GM18507 (cell line): ENCODE data around the gene POLR2B.
"Not testable (repeated sequence)": the region's sequence is repeated elsewhere in the genome, so short reads cannot be mapped to it uniquely, and the experiment has no call there.

Experiments
- DNase-seq: peaks from one replicate; pipeline ENCODE4 v3.0.0; 2011; ENCODE audit warnings: low read depth; ENCODE audit not compliant: insufficient read length; ENCODE audit errors: extremely low spot score
- FAIRE-seq: peaks from 2 replicates; lab custom pipeline; 2011; peaks lifted over from hg19 to GRCh38; lab: Jason Lieb, UNC

The POLR2B gene

GRCh38 chr4:57047046-57047445 is 68.3 kb downstream of the POLR2B start:
- DNase-seq, FAIRE-seq: not testable (repeated sequence)

DNA sequence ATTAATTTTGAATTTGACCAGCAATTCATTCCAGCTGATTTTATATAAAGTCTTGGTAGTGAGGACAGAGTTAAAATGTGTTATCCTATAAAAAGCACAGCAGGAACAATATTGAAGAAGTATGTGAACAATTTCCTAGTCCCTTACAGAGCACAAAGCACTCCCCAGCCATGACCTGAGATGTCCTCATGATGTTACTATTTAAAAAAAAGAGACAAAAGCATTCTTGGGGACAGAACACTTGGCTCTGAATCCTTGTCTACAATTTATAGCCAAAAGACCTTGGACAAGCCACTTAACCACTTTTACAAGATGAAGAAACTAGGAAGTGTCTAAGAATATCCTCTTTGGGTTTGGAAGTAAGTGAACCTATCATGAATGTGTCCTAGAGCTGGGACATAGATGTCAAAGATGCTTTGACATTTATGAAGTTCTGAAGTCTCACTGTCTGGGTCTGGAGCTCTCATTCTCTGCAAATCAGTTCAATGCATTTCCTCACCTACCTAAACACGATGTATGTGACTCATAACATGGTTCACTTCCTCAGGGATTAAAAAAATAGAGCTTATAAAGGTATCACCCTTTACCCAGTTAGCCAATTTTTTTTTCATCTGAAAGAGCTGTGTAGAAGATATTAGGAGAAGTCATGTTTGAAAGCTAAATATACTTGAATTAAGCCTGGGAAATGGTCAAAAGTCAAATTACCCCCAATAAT is 70.1 kb downstream of the POLR2B start:
- FAIRE-seq (no peak), DNase-seq (no peak)

- DNase-seq (no peak), FAIRE-seq (no peak)
These were observed 72.4 kb downstream of the POLR2B start for GRCh38 chr4:57051095-57051494.

DNA sequence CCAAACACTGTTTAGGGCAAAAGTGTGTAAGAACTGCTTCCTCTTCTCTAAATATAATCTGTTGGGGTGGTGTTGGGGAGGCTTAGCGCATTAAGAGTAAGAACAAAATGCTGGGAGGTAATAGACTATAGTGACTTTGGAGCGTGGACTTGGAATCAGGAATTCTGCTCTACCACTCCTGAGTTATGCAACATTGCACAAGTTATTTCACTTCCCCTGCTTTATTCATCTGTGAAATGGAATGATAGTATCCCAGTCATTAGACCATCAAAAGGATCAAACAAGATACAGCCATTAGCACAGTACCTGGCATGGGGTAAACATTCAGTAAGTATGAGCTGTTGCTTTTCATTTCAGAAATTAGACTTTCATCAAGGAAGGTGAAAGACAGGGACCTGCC is 72.8 kb downstream of the POLR2B start:
- FAIRE-seq (no peak), DNase-seq (no peak)

DNA sequence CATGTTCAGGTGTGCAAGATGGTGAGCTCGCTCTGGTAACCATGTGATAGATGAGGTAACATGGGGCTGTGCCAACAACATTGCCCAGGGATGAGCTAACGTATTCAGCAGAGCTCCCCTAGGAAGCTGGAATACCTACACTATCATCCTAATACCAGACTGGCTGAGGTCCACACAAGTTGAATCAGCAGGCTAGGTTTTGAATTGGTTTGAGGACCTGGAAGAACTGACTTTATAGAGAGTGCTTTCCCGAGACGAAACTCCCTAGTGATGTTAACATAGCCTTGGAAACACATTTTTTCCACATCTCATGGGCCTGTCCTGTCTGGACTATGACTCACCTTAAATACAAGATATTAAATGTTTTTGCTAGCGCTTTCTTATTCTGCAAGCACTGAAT is 74.8 kb downstream of the POLR2B start:
- no peak for FAIRE-seq

DNA sequence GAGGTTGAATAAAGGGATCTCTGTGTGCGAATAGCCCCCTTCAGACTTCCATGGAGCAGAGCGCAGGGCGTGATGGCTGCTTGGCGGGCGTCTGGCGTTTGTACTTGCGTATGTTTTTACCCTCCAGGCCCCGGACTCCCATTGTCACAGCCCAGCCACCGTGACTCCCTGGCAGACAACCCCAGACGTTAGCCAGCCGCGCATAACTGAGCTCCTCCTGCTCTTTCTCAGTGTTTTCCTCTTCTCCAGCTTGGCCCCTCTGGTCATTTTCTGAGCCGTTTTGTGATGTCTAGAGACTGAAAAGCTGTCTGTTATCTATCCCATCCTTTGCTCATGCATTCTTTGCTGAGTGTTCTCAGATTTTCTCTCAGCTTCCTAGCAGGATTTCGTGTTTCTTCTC is 77.2 kb downstream of the POLR2B start:
- no peak for DNase-seq
- FAIRE-seq = no peak

More for the DNA sequence above, 74.8 kb downstream of the POLR2B start:
- no peak for DNase-seq

- FAIRE-seq (no peak), DNase-seq (no peak)
These were observed 81.4 kb downstream of the POLR2B start for GRCh38 chr4:57059890-57060716.

DNA sequence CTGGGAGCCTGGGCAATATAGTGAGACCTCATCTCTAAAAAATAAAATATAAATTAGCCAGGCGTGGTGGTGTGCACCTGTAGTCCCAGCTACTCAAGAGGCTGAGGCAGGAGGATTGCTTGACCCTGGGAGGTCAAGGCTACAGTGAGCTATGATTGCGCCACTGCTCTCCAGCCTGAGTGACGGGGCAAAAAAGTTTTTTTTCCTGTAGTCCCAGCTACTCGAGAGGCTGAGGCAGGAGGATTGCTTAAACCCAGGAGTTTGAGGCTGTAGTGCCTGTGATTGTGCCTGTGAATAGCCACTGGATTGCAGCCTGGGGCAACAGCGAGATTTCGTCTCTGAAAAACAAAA is 82.0 kb downstream of the POLR2B start:
- FAIRE-seq, DNase-seq: not testable (repeated sequence)

DNA sequence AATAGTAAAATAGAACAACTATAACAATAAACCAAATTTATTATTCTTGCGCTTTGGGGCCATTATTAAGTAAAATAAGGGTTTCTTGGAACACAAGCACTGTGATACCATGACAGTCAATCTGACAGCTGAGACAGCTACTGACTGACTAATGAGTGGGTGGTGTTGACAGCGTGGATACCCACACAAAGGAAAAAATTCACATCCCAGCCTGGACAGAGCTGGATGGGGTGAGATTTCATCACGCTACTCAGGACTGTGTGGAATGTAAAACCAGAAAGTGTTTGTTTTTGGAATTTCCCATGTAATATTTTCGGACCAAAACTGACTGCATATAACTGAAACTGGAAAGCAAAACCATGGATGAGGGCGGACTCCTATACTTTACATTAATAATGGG is 82.7 kb downstream of the POLR2B start:
- DNase-seq = no peak
- no peak for FAIRE-seq

DNA sequence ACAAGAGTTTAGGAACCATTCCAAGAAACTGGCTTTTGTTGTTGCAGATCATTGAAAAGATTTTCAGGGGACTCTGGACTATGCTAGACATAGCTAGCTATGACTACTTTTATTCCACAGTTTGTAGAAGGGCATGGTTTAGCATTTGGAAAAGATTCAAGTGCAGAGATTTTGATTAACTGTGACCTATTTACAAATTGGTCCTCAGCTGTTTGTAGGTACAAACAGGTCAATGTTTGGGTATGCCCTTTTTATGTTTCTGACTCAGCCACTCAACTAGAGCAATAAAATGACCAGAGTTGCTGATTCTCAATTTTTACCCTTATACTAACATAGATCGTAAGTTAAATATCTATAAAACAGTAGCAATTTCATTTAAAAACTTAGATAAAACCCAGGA is 84.8 kb downstream of the POLR2B start:
- FAIRE-seq (no peak), DNase-seq (no peak)

GRCh38 chr4:57064120-57064519 is 85.4 kb downstream of the POLR2B start:
- FAIRE-seq (no peak), DNase-seq (no peak)

GRCh38 chr4:57064811-57065711 is 86.4 kb downstream of the POLR2B start:
- DNase-seq (no peak), FAIRE-seq (no peak)

GRCh38 chr4:57065730-57066482 is 87.2 kb downstream of the POLR2B start:
- FAIRE-seq = no peak
- DNase-seq = no peak

- FAIRE-seq (no peak), DNase-seq (no peak)
These were observed 89.7 kb downstream of the POLR2B start for GRCh38 chr4:57068237-57068981.

DNA sequence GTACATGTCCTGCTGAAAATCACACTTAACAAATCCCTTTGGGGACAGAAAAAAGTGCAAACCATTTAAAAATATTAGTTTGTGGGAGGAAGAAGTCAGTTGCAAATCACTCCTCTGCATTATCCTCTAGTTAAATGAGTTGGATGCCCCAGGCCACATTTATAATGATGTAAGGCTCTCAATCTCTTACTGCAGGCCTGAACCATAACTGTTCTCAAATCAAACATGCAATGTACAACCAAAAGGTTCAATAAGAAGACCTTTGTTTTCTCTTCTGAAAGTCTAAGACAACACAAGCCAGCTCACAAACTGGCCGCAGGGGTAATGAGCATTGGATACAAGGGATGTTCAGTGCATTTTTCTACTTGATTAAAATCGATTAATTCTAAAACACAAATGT is 91.8 kb downstream of the POLR2B start:
- DNase-seq (no peak), FAIRE-seq (no peak)

- DNase-seq = no peak
- FAIRE-seq = no peak
These were observed 92.6 kb downstream of the POLR2B start for GRCh38 chr4:57071326-57071725.

DNA sequence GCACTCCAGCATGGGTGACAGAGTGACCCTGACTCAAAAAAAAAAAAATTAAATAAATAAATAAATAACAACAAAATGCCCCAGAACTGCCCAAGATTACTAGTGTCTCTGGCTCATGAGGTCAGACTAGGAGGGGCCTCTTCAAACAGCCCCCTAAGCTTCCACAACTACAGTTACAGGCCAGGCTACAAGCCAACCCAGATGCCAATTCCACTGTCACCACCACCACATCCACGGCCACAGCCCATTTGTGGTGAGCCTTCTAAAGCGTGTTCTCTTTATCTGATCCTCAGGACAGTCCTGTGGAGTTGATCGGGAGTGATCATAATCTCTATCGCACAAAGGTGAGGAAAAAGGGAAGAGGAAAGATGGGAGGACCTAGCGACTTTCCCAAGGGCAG is 94.9 kb downstream of the POLR2B start:
- no peak for DNase-seq
- FAIRE-seq = no peak

GRCh38 chr4:57074744-57075143 is 96.0 kb downstream of the POLR2B start:
- no peak for DNase-seq
- FAIRE-seq = no peak

- no peak for FAIRE-seq
- DNase-seq = no peak
These were observed 96.7 kb downstream of the POLR2B start for GRCh38 chr4:57075367-57075766.
